HepG2 (cell line): Measurements from ENCODE around the gene VAMP8. TPM values are rescaled to one million over a fixed set of nuclear protein-coding genes. Genes with fewer than 3 reads are reported as not detected.
A peak's percentile ranks its signal among the peaks of the same experiment; 100 is the strongest.

Experiments
- EHMT2 ChIP-seq: fragments of 200-600 bp; sonication (generic); IDR thresholded peaks from 2 replicates; pipeline ENCODE4 v1.7.0; 2017; ENCODE audit warnings: antibody characterized with exemption, low read depth, low read length, borderline replicate concordance
- FOXJ3 ChIP-seq: sonication (generic); formaldehyde crosslinking; IDR thresholded peaks from 2 replicates; pipeline ENCODE4 v1.4.0; 2020; ENCODE audit warnings: missing genetic modification reagents, mild to moderate bottlenecking, borderline replicate concordance
- GMEB2 ChIP-seq: IDR thresholded peaks from 2 replicates; pipeline ENCODE4 v1.6.1; 2016; ENCODE audit warnings: missing biosample characterization, missing genetic modification reagents, low read depth
- GZF1 ChIP-seq: sonication (generic); formaldehyde crosslinking; IDR thresholded peaks from 2 replicates; pipeline ENCODE4 v1.5.1; 2020; ENCODE audit warnings: mild to moderate bottlenecking, missing genetic modification reagents
- NR3C1 ChIP-seq: sonication (generic); formaldehyde crosslinking; IDR thresholded peaks from 2 replicates; pipeline ENCODE4 v1.4.0; 2020; ENCODE audit warnings: missing genetic modification reagents
- PRMT3 ChIP-seq: sonication (generic); formaldehyde crosslinking; IDR thresholded peaks from 2 replicates; pipeline ENCODE4 v1.8.1; 2022; ENCODE audit warnings: low read depth, mild to moderate bottlenecking, moderate library complexity, missing genetic modification reagents, borderline replicate concordance
- RBFOX2 ChIP-seq: fragments of 200-400 bp; formaldehyde crosslinking; IDR thresholded peaks from 2 replicates; pipeline ENCODE4 v1.6.1; 2017; ENCODE audit warnings: low read depth, mild to moderate bottlenecking, low read length
- SKI ChIP-seq: fragments of 450-650 bp; IDR thresholded peaks from one replicate; pipeline ENCODE4 v1.6.1; 2018; ENCODE audit warnings: mild to moderate bottlenecking; ENCODE audit not compliant: partially characterized antibody
- ZBTB14 ChIP-seq: sonication (generic); formaldehyde crosslinking; IDR thresholded peaks from 2 replicates; pipeline ENCODE4 v1.4.0; 2020; ENCODE audit warnings: missing genetic modification reagents
- ZC3H13 ChIP-seq: sonication (generic); formaldehyde crosslinking; IDR thresholded peaks from 2 replicates; pipeline ENCODE4 v1.8.1; 2023; ENCODE audit warnings: mild to moderate bottlenecking, missing genetic modification reagents, moderate library complexity
- ZNF646 ChIP-seq: sonication (generic); formaldehyde crosslinking; IDR thresholded peaks from 2 replicates; pipeline ENCODE4 v1.9.0; 2021; ENCODE audit warnings: mild to moderate bottlenecking, missing genetic modification reagents
- ZNF672 ChIP-seq: sonication (generic); formaldehyde crosslinking; IDR thresholded peaks from 2 replicates; pipeline ENCODE4 v1.8.1; 2022; ENCODE audit warnings: missing genetic modification reagents
- polyA plus RNA-seq, 8 experiments: library from polyadenylated mRNA; depleted of rRNA in 3 of 8; stranded (reverse) in 7 of 8; unstranded in 1 of 8; fragments of >200 nt; fragmentation: Illumina TruSeq in 4 of 8; extraction: Trizol in 4 of 8; gene quantifications; 2 replicates each; pipeline versions ENCODE4 v1.2.1 to v1.2.3, GENCODE V29; 2011 to 2016; ENCODE audit warnings: low read depth in 4 of 8, missing spikeins in 1 of 8, mixed read lengths in 1 of 8; ENCODE audit not compliant: insufficient read depth in 1 of 8
- total RNA-seq, 5 experiments: library from RNA; depleted of rRNA; stranded (reverse); fragments of >200 nt; fragmentation: Illumina TruSeq; extraction: Trizol; gene quantifications; 2 replicates each; pipeline ENCODE4 v1.2.3, GENCODE V29; 2016; ENCODE audit warnings: low read depth in 1 of 5
- TF ChIP-seq, protein P1 (sequence below): sonication (generic); formaldehyde crosslinking; IDR thresholded peaks from 2 replicates; pipeline ENCODE4 v1.4.0; 2020; ENCODE audit warnings: mild to moderate bottlenecking, missing genetic modification reagents, borderline replicate concordance

VAMP8 gene
- total and polyA plus RNA-seq, 2 of the 13 experiments (the other 11 are each of a cell fraction or from before 2014, with no cell fraction given), result 83.3 to 157 TPM

DNA sequence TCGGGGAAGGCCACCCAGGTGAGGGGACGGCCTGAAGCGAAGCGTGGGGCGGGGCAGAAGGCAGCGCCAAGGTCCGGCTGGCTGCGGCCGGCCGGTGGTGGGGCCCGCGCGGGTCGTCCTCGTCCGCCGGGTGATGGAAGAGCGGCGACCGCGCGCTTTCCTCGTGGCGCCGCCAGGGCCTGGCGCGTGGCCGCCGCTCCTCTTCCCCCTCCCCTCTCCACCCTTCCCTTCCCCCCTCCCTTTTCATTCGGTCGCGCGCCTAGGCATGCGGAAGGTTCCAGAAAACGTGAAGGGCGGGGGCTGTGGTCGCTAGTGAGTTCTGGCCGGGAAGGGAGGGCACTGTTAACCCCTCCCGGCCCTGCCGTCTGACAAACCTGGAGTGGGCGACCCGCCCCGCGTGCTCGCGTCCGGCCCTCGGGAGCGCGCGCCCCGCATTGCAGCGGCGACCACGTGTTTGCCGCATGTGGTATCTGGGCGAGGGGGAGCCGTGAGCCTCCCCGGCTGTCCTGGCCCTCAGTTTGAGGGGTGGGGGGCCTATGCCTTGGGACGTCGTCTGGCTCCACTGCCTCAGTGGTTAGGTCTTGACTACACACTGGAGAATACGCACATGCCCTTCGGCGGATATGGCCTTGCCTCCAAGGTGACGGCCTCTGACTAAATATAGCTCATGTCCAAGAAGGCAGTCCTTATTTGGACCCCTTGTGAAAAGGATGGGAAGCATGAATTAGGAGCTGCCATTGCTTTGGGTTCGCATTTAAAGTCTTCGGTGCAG is 37.8 kb upstream of the VAMP8 start (continued):
- TF ChIP-seq FOXJ3 (CRISPR knock-in tag) (0 out of 2 replicates have a peak, but pooled peaks have one; percentile 11), SKI (no peak), ZC3H13 (peak; percentile 69), RBFOX2 (peak; percentile 94), PRMT3 (CRISPR knock-in tag) (peak; percentile 46; the same call in 1 of the 2 replicates), EHMT2 (no peak), GZF1 (peak; percentile 47; the same call in 1 of the 2 replicates), NR3C1 (CRISPR knock-in tag) (no peak; the same call in 1 of the 2 replicates), ZNF672 (CRISPR knock-in tag) (peak; percentile 47; the same call in 1 of the 2 replicates), ZBTB14 (CRISPR knock-in tag) (peak; percentile 92), ZNF646 (CRISPR knock-in tag) (no peak; the same call in 1 of the 2 replicates), GMEB2 (CRISPR knock-in tag) (peak; percentile 36; the same call in 1 of the 2 replicates)
- TF ChIP-seq, protein P1, sequence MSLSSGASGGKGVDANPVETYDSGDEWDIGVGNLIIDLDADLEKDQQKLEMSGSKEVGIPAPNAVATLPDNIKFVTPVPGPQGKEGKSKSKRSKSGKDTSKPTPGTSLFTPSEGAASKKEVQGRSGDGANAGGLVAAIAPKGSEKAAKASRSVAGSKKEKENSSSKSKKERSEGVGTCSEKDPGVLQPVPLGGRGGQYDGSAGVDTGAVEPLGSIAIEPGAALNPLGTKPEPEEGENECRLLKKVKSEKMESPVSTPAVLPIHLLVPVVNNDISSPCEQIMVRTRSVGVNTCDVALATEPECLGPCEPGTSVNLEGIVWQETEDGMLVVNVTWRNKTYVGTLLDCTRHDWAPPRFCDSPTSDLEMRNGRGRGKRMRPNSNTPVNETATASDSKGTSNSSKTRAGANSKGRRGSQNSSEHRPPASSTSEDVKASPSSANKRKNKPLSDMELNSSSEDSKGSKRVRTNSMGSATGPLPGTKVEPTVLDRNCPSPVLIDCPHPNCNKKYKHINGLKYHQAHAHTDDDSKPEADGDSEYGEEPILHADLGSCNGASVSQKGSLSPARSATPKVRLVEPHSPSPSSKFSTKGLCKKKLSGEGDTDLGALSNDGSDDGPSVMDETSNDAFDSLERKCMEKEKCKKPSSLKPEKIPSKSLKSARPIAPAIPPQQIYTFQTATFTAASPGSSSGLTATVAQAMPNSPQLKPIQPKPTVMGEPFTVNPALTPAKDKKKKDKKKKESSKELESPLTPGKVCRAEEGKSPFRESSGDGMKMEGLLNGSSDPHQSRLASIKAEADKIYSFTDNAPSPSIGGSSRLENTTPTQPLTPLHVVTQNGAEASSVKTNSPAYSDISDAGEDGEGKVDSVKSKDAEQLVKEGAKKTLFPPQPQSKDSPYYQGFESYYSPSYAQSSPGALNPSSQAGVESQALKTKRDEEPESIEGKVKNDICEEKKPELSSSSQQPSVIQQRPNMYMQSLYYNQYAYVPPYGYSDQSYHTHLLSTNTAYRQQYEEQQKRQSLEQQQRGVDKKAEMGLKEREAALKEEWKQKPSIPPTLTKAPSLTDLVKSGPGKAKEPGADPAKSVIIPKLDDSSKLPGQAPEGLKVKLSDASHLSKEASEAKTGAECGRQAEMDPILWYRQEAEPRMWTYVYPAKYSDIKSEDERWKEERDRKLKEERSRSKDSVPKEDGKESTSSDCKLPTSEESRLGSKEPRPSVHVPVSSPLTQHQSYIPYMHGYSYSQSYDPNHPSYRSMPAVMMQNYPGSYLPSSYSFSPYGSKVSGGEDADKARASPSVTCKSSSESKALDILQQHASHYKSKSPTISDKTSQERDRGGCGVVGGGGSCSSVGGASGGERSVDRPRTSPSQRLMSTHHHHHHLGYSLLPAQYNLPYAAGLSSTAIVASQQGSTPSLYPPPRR (CRISPR knock-in tag), result peak; percentile 60; the same call in 1 of the 2 replicates
